ENCODE measurements around the gene EXOC3L4.

DNA sequence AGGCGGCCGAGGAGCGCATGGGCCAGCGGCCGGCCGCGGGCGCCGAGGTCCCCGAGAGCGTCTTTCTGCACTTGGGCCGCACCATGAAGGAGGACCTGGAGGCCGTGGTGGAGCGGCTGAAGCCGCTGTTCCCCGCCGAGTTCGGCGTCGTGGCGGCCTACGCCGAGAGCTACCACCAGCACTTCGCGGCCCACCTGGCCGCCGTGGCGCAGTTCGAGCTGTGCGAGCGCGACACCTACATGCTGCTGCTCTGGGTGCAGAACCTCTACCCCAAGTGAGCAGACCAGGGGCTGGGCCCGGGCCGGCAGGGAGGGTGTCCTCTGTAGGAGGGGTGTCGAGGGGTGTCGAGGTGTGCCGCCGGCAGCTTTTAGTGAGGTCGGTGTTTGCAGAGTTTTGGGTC, 32.8 kb downstream of the EXOC3L4 start:
- TF ChIP-seq POLR2AphosphoS5 (IDR thresholded peaks at IDR 0.05; ENCODE audit: low read depth) (no peak), GABPA (IDR thresholded peaks at IDR 0.05; ENCODE audit: low read depth) (no peak)
- TF ChIP-seq, protein P1, sequence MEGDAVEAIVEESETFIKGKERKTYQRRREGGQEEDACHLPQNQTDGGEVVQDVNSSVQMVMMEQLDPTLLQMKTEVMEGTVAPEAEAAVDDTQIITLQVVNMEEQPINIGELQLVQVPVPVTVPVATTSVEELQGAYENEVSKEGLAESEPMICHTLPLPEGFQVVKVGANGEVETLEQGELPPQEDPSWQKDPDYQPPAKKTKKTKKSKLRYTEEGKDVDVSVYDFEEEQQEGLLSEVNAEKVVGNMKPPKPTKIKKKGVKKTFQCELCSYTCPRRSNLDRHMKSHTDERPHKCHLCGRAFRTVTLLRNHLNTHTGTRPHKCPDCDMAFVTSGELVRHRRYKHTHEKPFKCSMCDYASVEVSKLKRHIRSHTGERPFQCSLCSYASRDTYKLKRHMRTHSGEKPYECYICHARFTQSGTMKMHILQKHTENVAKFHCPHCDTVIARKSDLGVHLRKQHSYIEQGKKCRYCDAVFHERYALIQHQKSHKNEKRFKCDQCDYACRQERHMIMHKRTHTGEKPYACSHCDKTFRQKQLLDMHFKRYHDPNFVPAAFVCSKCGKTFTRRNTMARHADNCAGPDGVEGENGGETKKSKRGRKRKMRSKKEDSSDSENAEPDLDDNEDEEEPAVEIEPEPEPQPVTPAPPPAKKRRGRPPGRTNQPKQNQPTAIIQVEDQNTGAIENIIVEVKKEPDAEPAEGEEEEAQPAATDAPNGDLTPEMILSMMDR (IDR thresholded peaks at IDR 0.05; ENCODE audit: insufficient read depth, low read length) = no peak

Data from HL-60 (cell line).